Liver (tissue), 9 donors: ENCODE measurements around the gene EMILIN1. TPM values are rescaled to one million over a fixed set of nuclear protein-coding genes. Genes with fewer than 3 reads are reported as not detected.

Experiments
- DNase-seq: peaks from one replicate; pipeline ENCODE4 v3.0.0-alpha.2; 2017; ENCODE audit warnings: low spot score
- H3K27ac ChIP-seq, 2 donors: one replicate each; pipeline ENCODE4 v1.7.0; 2013; ENCODE audit warnings: inconsistent platforms in 2 of 2, low read length in 2 of 2, control low read depth in 1 of 2, low read depth in 1 of 2, mild to moderate bottlenecking in 1 of 2
- H3K27me3 ChIP-seq, 4 donors: one replicate each; pipeline versions ENCODE4 v1.6.1 to v1.7.0; 2013; ENCODE audit warnings: low read length in 3 of 4, inconsistent platforms in 1 of 4, mild to moderate bottlenecking in 1 of 4, moderate library complexity in 1 of 4; ENCODE audit not compliant: control insufficient read depth in 4 of 4, insufficient read depth in 4 of 4
- H3K36me3 ChIP-seq, 4 donors: one replicate each; pipeline versions ENCODE4 v1.6.1 to v1.7.0; 2013; ENCODE audit warnings: low read length in 3 of 4, mild to moderate bottlenecking in 3 of 4, low read depth in 1 of 4, moderate library complexity in 1 of 4; ENCODE audit not compliant: control insufficient read depth in 4 of 4, insufficient read depth in 3 of 4
- H3K4me1 ChIP-seq, 4 donors: one replicate each; pipeline versions ENCODE4 v1.6.1 to v1.7.0; 2013; ENCODE audit warnings: low read length in 3 of 4, mild to moderate bottlenecking in 3 of 4, moderate library complexity in 1 of 4; ENCODE audit not compliant: control insufficient read depth in 4 of 4, insufficient read depth in 4 of 4
- H3K4me3 ChIP-seq, 3 donors: one replicate each; pipeline versions ENCODE4 v1.6.1 to v1.7.0; 2013; ENCODE audit warnings: low read length in 3 of 3, control low read depth in 1 of 3, low read depth in 1 of 3, mild to moderate bottlenecking in 1 of 3
- H3K9ac ChIP-seq, 2 donors: one replicate each; pipeline ENCODE4 v1.7.0; 2013; ENCODE audit warnings: low read length in 2 of 2, mild to moderate bottlenecking in 2 of 2, moderate library complexity in 2 of 2, control low read depth in 1 of 2, low read depth in 1 of 2
- H3K9me3 ChIP-seq, 4 donors: one replicate each; pipeline versions ENCODE4 v1.6.1 to v1.7.0; 2013; ENCODE audit warnings: low read length in 3 of 4; ENCODE audit not compliant: control insufficient read depth in 4 of 4
- ATF3 ChIP-seq: IDR thresholded peaks from 2 replicates; pipeline ENCODE4 v1.6.1; 2016; ENCODE audit warnings: antibody characterized with exemption
- EGR1 ChIP-seq, 2 donors: IDR thresholded peaks; 2 replicates each; pipeline ENCODE4 v1.6.1; 2016 to 2018; ENCODE audit warnings: antibody characterized with exemption in 2 of 2, low read depth in 2 of 2
- HNF4A ChIP-seq, 2 donors: conservative IDR thresholded peaks; 2 replicates each; pipeline ENCODE4 v1.6.1; 2016; ENCODE audit warnings: antibody characterized with exemption in 2 of 2, mild to moderate bottlenecking in 2 of 2
- HNF4G ChIP-seq: IDR thresholded peaks from 2 replicates; pipeline ENCODE4 v1.6.1; 2016; ENCODE audit warnings: antibody characterized with exemption
- JUND ChIP-seq, 2 donors: IDR thresholded peaks; 2 replicates each; pipeline ENCODE4 v1.6.1; 2016; ENCODE audit warnings: antibody characterized with exemption in 2 of 2
- NR2F2 ChIP-seq: IDR thresholded peaks from 2 replicates; pipeline ENCODE4 v1.6.1; 2016; ENCODE audit warnings: antibody characterized with exemption
- RAD21 ChIP-seq, 2 donors: IDR thresholded peaks; 2 replicates each; pipeline ENCODE4 v1.6.1; 2016; ENCODE audit warnings: antibody characterized with exemption in 2 of 2, mild to moderate bottlenecking in 2 of 2
- REST ChIP-seq: IDR thresholded peaks from 2 replicates; pipeline ENCODE4 v1.6.1; 2016; ENCODE audit warnings: antibody characterized with exemption, mild to moderate bottlenecking
- TAF1 ChIP-seq: conservative IDR thresholded peaks from 2 replicates; pipeline ENCODE4 v1.6.1; 2016; ENCODE audit warnings: antibody characterized with exemption, mild to moderate bottlenecking
- YY1 ChIP-seq: IDR thresholded peaks from 2 replicates; pipeline ENCODE4 v1.6.1; 2016; ENCODE audit warnings: antibody characterized with exemption, mild to moderate bottlenecking
- WGBS: extraction: QIAGEN DNeasy Blood & Tissue Kit; methylation state at CpG from one replicate; pipeline ENCODE4 v1.1.7; 2013; 5-methylcytosine and 5-hydroxymethylcytosine counted together
- polyA plus RNA-seq, 2 donors: library from polyadenylated mRNA; stranded (reverse) in 1 of 2; unstranded in 1 of 2; fragments of 200-250 nt in 1 of 2; fragments of >200 nt in 1 of 2; fragmentation: Nextera tagmentation in 1 of 2; extraction: Ambion mirVana in 1 of 2; gene quantifications; one replicate each; pipeline versions ENCODE4 v1.2.1 to v1.2.3, GENCODE V29; 2013 to 2015
- total RNA-seq, 2 donors: library from RNA; depleted of rRNA; stranded (reverse); fragments of >200 nt; gene quantifications; one replicate each; pipeline ENCODE4 v1.2.3, GENCODE V29; 2014
- TF ChIP-seq, protein P1 (sequence below): fragments of 150-350 bp; IDR thresholded peaks from 2 replicates; pipeline ENCODE4 v1.5.1; 2017; ENCODE audit warnings: improper control_type of control experiment, low read depth, low read length; ENCODE audit not compliant: missing input control
- TF ChIP-seq, protein P2 (sequence below): IDR thresholded peaks from 2 replicates; pipeline ENCODE4 v1.6.1; 2016; ENCODE audit warnings: antibody characterized with exemption
- TF ChIP-seq, protein P3 (sequence below): IDR thresholded peaks from 2 replicates; pipeline ENCODE4 v1.6.1; 2016; ENCODE audit warnings: antibody characterized with exemption
- donor health status: healthy.
- donor health status: healthy.
- donor health status: healthy.
- donor health status: healthy.
- donor health status: healthy.

Gene EMILIN1
- total and polyA plus RNA-seq, 4 donors: 3.4 to 26.1 (median 24.0) TPM

DNA sequence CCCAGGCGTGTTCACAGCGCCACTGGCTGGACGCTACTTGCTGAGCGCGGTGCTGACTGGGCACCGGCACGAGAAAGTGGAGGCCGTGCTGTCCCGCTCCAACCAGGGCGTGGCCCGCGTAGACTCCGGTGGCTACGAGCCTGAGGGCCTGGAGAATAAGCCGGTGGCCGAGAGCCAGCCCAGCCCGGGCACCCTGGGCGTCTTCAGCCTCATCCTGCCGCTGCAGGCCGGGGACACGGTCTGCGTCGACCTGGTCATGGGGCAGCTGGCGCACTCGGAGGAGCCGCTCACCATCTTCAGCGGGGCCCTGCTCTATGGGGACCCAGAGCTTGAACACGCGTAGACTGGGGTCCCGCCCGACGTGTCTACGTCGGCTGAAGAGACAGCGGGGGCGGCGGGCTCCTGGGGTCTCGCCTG is 7.3 kb downstream of the EMILIN1 start (continued):
- TF ChIP-seq REST (no peak), TAF1 (no peak), ATF3 (no peak)

- peak; percentile 98 for DNase-seq
- Histone ChIP-seq H3K9me3 (no peaks in the 10 kb centered on the region), H3K4me3 (peak overlapping the region; percentile 46 to 73 (median 63)), H3K27me3 (no peaks in the 10 kb centered on the region), H3K4me1 (peaks cover 10 to 65% (median 36%) of the 10 kb centered on the region in 4 donors), H3K9ac (no peak overlapping the region), H3K27ac (peak overlapping the region; percentile 70 to 87), H3K36me3 (no peaks in the 10 kb centered on the region)
- TF ChIP-seq EGR1 (IDR thresholded peaks at IDR 0.05; ENCODE audit: low read depth in 2 of 2): no peak
- TF ChIP-seq RAD21 (IDR thresholded peaks at IDR 0.05): peak; percentile 58 to 71
- no peak for TF ChIP-seq HNF4G
- no peak for TF ChIP-seq NR2F2
- TF ChIP-seq ATF3: no peak
- TF ChIP-seq TAF1: no peak
- TF ChIP-seq, protein P1, sequence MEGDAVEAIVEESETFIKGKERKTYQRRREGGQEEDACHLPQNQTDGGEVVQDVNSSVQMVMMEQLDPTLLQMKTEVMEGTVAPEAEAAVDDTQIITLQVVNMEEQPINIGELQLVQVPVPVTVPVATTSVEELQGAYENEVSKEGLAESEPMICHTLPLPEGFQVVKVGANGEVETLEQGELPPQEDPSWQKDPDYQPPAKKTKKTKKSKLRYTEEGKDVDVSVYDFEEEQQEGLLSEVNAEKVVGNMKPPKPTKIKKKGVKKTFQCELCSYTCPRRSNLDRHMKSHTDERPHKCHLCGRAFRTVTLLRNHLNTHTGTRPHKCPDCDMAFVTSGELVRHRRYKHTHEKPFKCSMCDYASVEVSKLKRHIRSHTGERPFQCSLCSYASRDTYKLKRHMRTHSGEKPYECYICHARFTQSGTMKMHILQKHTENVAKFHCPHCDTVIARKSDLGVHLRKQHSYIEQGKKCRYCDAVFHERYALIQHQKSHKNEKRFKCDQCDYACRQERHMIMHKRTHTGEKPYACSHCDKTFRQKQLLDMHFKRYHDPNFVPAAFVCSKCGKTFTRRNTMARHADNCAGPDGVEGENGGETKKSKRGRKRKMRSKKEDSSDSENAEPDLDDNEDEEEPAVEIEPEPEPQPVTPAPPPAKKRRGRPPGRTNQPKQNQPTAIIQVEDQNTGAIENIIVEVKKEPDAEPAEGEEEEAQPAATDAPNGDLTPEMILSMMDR: peak; percentile 95
- TF ChIP-seq, protein P2, sequence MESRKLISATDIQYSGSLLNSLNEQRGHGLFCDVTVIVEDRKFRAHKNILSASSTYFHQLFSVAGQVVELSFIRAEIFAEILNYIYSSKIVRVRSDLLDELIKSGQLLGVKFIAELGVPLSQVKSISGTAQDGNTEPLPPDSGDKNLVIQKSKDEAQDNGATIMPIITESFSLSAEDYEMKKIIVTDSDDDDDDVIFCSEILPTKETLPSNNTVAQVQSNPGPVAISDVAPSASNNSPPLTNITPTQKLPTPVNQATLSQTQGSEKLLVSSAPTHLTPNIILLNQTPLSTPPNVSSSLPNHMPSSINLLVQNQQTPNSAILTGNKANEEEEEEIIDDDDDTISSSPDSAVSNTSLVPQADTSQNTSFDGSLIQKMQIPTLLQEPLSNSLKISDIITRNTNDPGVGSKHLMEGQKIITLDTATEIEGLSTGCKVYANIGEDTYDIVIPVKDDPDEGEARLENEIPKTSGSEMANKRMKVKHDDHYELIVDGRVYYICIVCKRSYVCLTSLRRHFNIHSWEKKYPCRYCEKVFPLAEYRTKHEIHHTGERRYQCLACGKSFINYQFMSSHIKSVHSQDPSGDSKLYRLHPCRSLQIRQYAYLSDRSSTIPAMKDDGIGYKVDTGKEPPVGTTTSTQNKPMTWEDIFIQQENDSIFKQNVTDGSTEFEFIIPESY: no peak
- TF ChIP-seq YY1: no peak
- TF ChIP-seq JUND (IDR thresholded peaks at IDR 0.05): no peak
- no peak for TF ChIP-seq HNF4A (conservative IDR thresholded peaks at IDR 0.05)
- TF ChIP-seq, protein P3, sequence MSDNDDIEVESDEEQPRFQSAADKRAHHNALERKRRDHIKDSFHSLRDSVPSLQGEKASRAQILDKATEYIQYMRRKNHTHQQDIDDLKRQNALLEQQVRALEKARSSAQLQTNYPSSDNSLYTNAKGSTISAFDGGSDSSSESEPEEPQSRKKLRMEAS: no peak
- WGBS: under 1% methylated on average over 81 of the region's 81 CpGs
Observed at GRCh38 chr2:27086090-27086723, 7.8 kb downstream of the EMILIN1 start.
